Activated CD4-positive, alpha-beta T cell treated with anti-CD3 and anti-CD28 coated beads, Interleukin-2, amount 50 U/mL, for 4 hours (primary cell): ENCODE data around the gene RIPOR3.
"Not testable (repeated sequence)": the region's sequence is repeated elsewhere in the genome, so short reads cannot be mapped to it uniquely, and the experiment has no call there.

Experiments
- DNase-seq, 2 experiments: peaks; one replicate each; pipeline ENCODE4 v3.0.0-alpha.2; 2020

The RIPOR3 gene

GRCh38 chr20:50724851-50725723, 33.7 kb upstream of the RIPOR3 start:
- peak; percentile 64 to 74 for DNase-seq

- no peak for DNase-seq
These were observed 32.9 kb upstream of the RIPOR3 start for GRCh38 chr20:50724112-50724725.

- DNase-seq: no peak
These were observed 32.3 kb upstream of the RIPOR3 start for GRCh38 chr20:50723672-50724071.

GRCh38 chr20:50722424-50723155, 31.2 kb upstream of the RIPOR3 start:
- DNase-seq: no peak

- no peak for DNase-seq
These were observed 30.5 kb upstream of the RIPOR3 start for GRCh38 chr20:50721881-50722281.

GRCh38 chr20:50720582-50720981, 29.2 kb upstream of the RIPOR3 start:
- DNase-seq: no peak

- DNase-seq: no peak
These were observed 28.7 kb upstream of the RIPOR3 start for GRCh38 chr20:50720026-50720425.

- no peak for DNase-seq
These were observed 28.0 kb upstream of the RIPOR3 start for GRCh38 chr20:50719328-50719727.

- no peak for DNase-seq
These were observed 26.8 kb upstream of the RIPOR3 start for GRCh38 chr20:50717974-50718761.

- DNase-seq: no peak
These were observed 26.0 kb upstream of the RIPOR3 start for GRCh38 chr20:50717312-50717711.

- DNase-seq: no peak
These were observed 25.2 kb upstream of the RIPOR3 start for GRCh38 chr20:50716518-50716917.

GRCh38 chr20:50715694-50716093, 24.4 kb upstream of the RIPOR3 start:
- DNase-seq: no peak

- DNase-seq: not testable (repeated sequence)
These were observed 23.1 kb upstream of the RIPOR3 start for GRCh38 chr20:50714426-50714825.

GRCh38 chr20:50713657-50714101, 22.3 kb upstream of the RIPOR3 start:
- DNase-seq: no peak

GRCh38 chr20:50712771-50713656, 21.7 kb upstream of the RIPOR3 start:
- DNase-seq: no peak

- no peak for DNase-seq
These were observed 19.9 kb upstream of the RIPOR3 start for GRCh38 chr20:50711113-50711825.

GRCh38 chr20:50710492-50711063, 19.2 kb upstream of the RIPOR3 start:
- no peak for DNase-seq

GRCh38 chr20:50709636-50709973, 18.3 kb upstream of the RIPOR3 start:
- no peak for DNase-seq

- DNase-seq: no peak
These were observed 17.7 kb upstream of the RIPOR3 start for GRCh38 chr20:50708845-50709635.

GRCh38 chr20:50704971-50705370, 13.6 kb upstream of the RIPOR3 start:
- DNase-seq: no peak
